ENCODE data around the gene SH3D19. TPM values are rescaled to one million over a fixed set of nuclear protein-coding genes. Genes with fewer than 3 reads are reported as not detected.

Gene SH3D19
- total RNA-seq, 4 donors from 2014 or later: 35.2 to 316 (median 131) TPM

DNA sequence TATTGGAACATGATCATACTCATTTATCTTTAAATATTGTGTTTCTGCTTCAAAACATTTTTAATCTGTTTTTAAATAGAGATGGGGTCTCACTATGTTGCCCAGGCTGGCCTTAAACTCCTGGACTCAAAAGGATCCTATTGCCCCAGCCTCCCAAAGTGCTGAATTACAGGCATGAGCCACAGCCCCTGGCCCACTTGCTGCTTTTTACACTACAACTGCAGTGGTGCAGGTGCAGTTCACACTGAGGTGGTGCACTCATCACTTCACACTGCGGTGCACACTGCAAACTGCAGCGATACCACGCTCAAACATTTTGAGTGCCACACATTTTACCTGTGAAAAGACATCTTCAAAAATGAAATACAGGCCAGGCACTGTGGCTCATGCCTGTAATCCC is 215.2 kb downstream of the SH3D19 start:
- DNase-seq: no peak
- TF ChIP-seq, protein P1, sequence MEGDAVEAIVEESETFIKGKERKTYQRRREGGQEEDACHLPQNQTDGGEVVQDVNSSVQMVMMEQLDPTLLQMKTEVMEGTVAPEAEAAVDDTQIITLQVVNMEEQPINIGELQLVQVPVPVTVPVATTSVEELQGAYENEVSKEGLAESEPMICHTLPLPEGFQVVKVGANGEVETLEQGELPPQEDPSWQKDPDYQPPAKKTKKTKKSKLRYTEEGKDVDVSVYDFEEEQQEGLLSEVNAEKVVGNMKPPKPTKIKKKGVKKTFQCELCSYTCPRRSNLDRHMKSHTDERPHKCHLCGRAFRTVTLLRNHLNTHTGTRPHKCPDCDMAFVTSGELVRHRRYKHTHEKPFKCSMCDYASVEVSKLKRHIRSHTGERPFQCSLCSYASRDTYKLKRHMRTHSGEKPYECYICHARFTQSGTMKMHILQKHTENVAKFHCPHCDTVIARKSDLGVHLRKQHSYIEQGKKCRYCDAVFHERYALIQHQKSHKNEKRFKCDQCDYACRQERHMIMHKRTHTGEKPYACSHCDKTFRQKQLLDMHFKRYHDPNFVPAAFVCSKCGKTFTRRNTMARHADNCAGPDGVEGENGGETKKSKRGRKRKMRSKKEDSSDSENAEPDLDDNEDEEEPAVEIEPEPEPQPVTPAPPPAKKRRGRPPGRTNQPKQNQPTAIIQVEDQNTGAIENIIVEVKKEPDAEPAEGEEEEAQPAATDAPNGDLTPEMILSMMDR (IDR thresholded peaks at IDR 0.05): no peak
- no peak for TF ChIP-seq POLR2A (IDR thresholded peaks at IDR 0.05)
- Histone ChIP-seq H3K9me3 (no peaks in the 10 kb centered on the region), H3K4me1 (no peaks in the 10 kb centered on the region), H3K27me3 (no peaks in the 10 kb centered on the region), H3K4me3 (no peak overlapping the region), H3K27ac (no peak overlapping the region), H3K36me3 (no peaks in the 10 kb centered on the region)
- intact Hi-C loops (cut with DNase I; ENCODE audit: low total_unique reads): no loop called here

DNA sequence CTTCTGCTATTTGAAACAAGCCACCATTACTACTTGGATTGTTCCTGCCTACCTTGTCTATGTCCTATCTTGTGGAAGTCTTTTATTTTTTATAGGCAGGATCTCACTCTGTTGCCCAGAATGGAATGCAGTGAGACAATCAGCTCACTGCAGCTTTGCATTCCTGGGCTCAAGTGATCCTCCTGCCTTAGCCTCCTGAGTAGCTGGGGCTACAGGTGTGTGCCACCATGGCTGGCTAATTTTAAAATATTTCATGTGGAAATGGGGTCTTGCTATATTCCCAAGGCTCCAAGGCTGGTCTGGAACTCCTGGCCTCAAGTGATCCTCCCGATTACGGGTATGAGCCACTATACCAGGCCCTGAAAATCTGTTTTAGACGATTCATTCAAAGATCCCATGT is 218.3 kb downstream of the SH3D19 start:
- H3K27ac ChIP-seq: no peak overlapping the region
- intact Hi-C loops (cut with DNase I; ENCODE audit: low total_unique reads): no loop called here
- no peaks in the 10 kb centered on the region for H3K27me3 ChIP-seq
- no peaks in the 10 kb centered on the region for H3K4me1 ChIP-seq
- TF ChIP-seq, protein P1 (IDR thresholded peaks at IDR 0.05): no peak
- TF ChIP-seq POLR2A (IDR thresholded peaks at IDR 0.05): no peak
- no peaks in the 10 kb centered on the region for H3K9me3 ChIP-seq
- H3K36me3 ChIP-seq: no peaks in the 10 kb centered on the region
- DNase-seq: no peak
- H3K4me3 ChIP-seq: no peak overlapping the region

DNA sequence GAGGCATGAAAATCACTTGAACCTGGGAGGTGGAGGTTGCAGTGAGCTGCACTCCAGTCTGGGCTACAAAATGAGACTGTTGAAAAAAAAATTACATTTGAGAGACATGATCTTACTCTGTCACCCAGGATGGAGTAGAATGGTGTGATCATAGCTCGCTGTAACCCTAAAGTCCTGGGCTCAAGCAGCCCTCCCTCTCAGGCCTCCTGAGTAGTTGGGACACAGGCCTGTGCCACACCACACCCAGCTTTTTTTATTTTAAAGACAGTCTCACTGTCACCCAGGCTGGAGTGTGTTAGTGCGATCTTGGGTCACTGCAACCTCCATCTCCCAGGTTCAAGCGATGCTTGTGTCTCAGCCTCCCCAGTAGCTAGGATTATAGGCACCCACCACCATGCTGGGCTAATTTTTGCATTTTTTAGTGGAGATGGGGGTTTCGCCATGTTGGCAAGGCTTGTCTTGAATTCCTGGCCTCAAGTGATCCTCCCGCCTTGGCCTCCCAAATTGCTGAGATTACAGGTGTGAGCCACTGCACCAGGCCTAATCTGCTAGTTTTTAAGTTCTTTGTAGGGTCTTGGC is 219.9 kb downstream of the SH3D19 start:
- Histone ChIP-seq H3K4me1 (no peaks in the 10 kb centered on the region), H3K9me3 (no peaks in the 10 kb centered on the region), H3K4me3 (no peak overlapping the region), H3K36me3 (no peaks in the 10 kb centered on the region), H3K27ac (no peak overlapping the region), H3K27me3 (no peaks in the 10 kb centered on the region)
- intact Hi-C loops (cut with DNase I; ENCODE audit: low total_unique reads): no loop called here
- TF ChIP-seq POLR2A (IDR thresholded peaks at IDR 0.05): no peak
- TF ChIP-seq, protein P1 (IDR thresholded peaks at IDR 0.05): no peak
- DNase-seq: no peak

DNA sequence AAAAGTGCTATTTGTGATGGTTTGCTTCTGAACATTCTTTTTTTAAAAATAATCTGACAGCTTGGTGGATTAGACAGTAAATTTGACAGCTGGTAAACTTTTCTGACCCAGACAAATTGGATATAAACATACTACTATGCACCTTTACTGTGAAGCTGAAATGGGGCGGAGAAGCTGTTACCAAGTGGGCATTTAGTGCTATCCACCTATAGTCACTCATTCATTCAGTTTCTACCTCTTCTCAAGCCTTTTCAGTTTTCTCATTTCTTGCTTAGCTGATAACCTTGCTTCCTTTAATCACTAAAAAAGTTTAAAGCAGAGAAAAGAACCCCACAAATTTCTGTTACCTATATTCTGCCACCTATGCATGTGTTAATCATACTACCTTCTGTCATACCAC is 220.8 kb downstream of the SH3D19 start:
- DNase-seq: no peak
- Histone ChIP-seq H3K4me1 (no peaks in the 10 kb centered on the region), H3K36me3 (no peaks in the 10 kb centered on the region), H3K27me3 (no peaks in the 10 kb centered on the region), H3K4me3 (no peak overlapping the region), H3K9me3 (no peaks in the 10 kb centered on the region), H3K27ac (no peak overlapping the region)
- intact Hi-C loops (cut with DNase I; ENCODE audit: low total_unique reads): no loop called here
- TF ChIP-seq, protein P1 (IDR thresholded peaks at IDR 0.05): no peak
- no peak for TF ChIP-seq POLR2A (IDR thresholded peaks at IDR 0.05)

DNA sequence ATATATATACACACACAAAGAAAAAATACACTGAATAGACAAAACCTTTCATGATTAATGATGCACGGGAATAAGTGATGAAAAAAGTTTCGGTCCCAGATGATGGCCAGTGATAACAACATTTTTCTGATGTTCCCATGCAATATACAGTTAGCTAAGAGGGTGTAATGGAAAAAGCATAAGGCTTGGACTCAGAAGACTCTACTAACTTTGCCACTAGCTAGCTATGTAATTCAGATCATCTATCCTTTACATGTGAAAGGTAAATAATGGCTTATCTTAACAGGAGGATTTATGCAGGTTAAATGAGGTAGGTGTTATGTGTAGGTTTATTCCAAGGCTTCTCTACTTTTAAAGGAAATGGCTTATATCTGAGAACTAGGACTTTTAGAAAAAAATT is 221.6 kb downstream of the SH3D19 start:
- no peaks in the 10 kb centered on the region for H3K9me3 ChIP-seq
- no peak overlapping the region for H3K4me3 ChIP-seq
- H3K27ac ChIP-seq: no peak overlapping the region
- no peaks in the 10 kb centered on the region for H3K36me3 ChIP-seq
- DNase-seq: no peak
- H3K4me1 ChIP-seq: no peaks in the 10 kb centered on the region
- intact Hi-C loops (cut with DNase I; ENCODE audit: low total_unique reads): no loop called here
- TF ChIP-seq, protein P1 (IDR thresholded peaks at IDR 0.05): no peak
- no peak for TF ChIP-seq POLR2A (IDR thresholded peaks at IDR 0.05)
- H3K27me3 ChIP-seq: no peaks in the 10 kb centered on the region

Measured in uterus (tissue), 4 donors.